Endothelial cell (in vitro differentiated cells): ENCODE results near the gene ICAM2. TPM values are rescaled to one million over a fixed set of nuclear protein-coding genes. Genes with fewer than 3 reads are reported as not detected.

Experiments
- DNase-seq: peaks from one replicate; pipeline ENCODE4 v3.0.0; 2021; ENCODE audit warnings: low spot score
- H3K27ac Mint-ChIP-seq: one replicate; pipeline ENCODE4 v1.8.0; 2021; ENCODE audit warnings: mixed read lengths, inconsistent platforms; ENCODE audit not compliant: unreplicated experiment
- H3K27me3 Mint-ChIP-seq: one replicate; pipeline ENCODE4 v1.8.0; 2021; ENCODE audit warnings: mild to moderate bottlenecking, moderate library complexity, mixed read lengths, inconsistent platforms; ENCODE audit not compliant: unreplicated experiment
- H3K36me3 Mint-ChIP-seq: one replicate; pipeline ENCODE4 v1.8.0; 2021; ENCODE audit warnings: mild to moderate bottlenecking, low read depth, mixed read lengths, inconsistent platforms; ENCODE audit not compliant: unreplicated experiment
- H3K4me1 Mint-ChIP-seq: one replicate; pipeline ENCODE4 v1.8.0; 2021; ENCODE audit warnings: mild to moderate bottlenecking, mixed read lengths, inconsistent platforms; ENCODE audit not compliant: unreplicated experiment
- H3K4me3 Mint-ChIP-seq: one replicate; pipeline ENCODE4 v1.8.0; 2021; ENCODE audit warnings: mild to moderate bottlenecking, mixed read lengths, inconsistent platforms; ENCODE audit not compliant: unreplicated experiment
- H3K9me3 Mint-ChIP-seq: one replicate; pipeline ENCODE4 v1.8.0; 2021; ENCODE audit warnings: mixed read lengths, inconsistent platforms; ENCODE audit not compliant: unreplicated experiment
- CTCF ChIP-seq: fragments of 200-600 bp; sonication (generic); IDR thresholded peaks from one replicate; pipeline ENCODE4 v1.5.0; 2021; ENCODE audit warnings: antibody characterized with exemption; ENCODE audit not compliant: unreplicated experiment
- total RNA-seq: library from RNA; stranded (reverse); fragmentation: NEBNext Ultra II Directional; extraction: Animal tissue kit (Norgen Biotek cat#: 25700); gene quantifications from one replicate; pipeline ENCODE4 v1.2.1, GENCODE V29; 2021; ENCODE audit not compliant: unreplicated experiment

ICAM2 gene
- total RNA-seq, 1 donor from 2014 or later, result 52.1 TPM

- no peak for TF ChIP-seq CTCF
- H3K9me3 Mint-ChIP-seq, result no peaks in the 10 kb centered on the region
- H3K4me1 Mint-ChIP-seq, result no peaks in the 10 kb centered on the region
- H3K4me3 Mint-ChIP-seq, result no peak overlapping the region
- peaks cover 22% of the 10 kb centered on the region for H3K36me3 Mint-ChIP-seq
- H3K27me3 Mint-ChIP-seq, result no peaks in the 10 kb centered on the region
- DNase-seq, result no peak
- H3K27ac Mint-ChIP-seq, result no peak overlapping the region
Measured at GRCh38 chr17:64038331-64039105, 18.1 kb upstream of the ICAM2 start.

GRCh38 chr17:64037802-64038201 is 17.4 kb upstream of the ICAM2 start:
- Mint-ChIP-seq H3K4me1 (no peaks in the 10 kb centered on the region), H3K36me3 (peaks cover 19% of the 10 kb centered on the region), H3K27ac (no peak overlapping the region), H3K9me3 (no peaks in the 10 kb centered on the region), H3K27me3 (no peaks in the 10 kb centered on the region), H3K4me3 (no peak overlapping the region)
- DNase-seq, result no peak
- no peak for TF ChIP-seq CTCF

DNA sequence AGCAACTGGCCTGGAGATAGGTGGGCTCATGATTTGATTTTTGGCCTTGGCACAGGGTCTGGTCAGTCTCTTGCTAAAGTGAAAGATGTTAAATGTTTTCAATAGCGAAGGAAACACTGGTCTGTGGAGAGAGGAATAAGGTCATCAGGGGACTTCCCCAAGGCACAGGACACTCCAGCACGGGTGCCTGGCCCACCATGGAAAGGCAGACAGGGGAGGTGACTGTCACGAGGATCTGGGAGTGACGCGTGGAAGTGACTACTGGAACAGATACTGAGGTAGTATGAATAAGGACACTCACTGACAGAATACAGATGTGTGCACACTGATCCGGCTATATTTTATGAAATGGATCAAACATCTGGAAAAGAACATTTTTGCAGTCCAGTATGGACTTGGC is 16.7 kb upstream of the ICAM2 start:
- TF ChIP-seq CTCF, result no peak
- Mint-ChIP-seq H3K4me1 (no peaks in the 10 kb centered on the region), H3K9me3 (no peaks in the 10 kb centered on the region), H3K27ac (no peak overlapping the region), H3K36me3 (peaks cover 19% of the 10 kb centered on the region), H3K4me3 (no peak overlapping the region), H3K27me3 (no peaks in the 10 kb centered on the region)
- DNase-seq, result no peak

GRCh38 chr17:64036198-64036922 is 15.9 kb upstream of the ICAM2 start:
- DNase-seq, result no peak
- Mint-ChIP-seq H3K9me3 (no peaks in the 10 kb centered on the region), H3K4me1 (no peaks in the 10 kb centered on the region), H3K36me3 (peaks cover 16% of the 10 kb centered on the region), H3K27me3 (no peaks in the 10 kb centered on the region), H3K27ac (no peak overlapping the region), H3K4me3 (no peak overlapping the region)
- no peak for TF ChIP-seq CTCF

DNA sequence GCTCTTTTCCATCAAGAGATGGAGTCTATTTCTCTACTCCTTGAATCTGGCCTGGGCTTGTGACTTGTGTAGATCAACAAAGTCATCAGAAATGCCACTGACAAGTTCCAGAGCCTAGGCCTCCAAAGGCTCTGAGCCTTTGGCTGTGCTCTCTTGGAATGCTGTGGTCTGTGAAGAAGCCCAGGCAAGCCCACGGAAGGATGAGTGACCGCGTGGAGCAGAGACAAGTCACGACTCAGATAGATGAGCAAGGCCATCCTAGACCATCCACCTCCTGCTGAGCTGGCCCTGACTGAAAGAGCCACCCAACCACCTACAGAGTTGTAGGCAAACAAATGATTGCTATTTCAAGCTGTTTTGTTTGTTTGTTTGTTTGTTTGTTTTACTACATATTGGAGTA is 11.6 kb upstream of the ICAM2 start:
- H3K27me3 Mint-ChIP-seq, result no peaks in the 10 kb centered on the region
- no peak overlapping the region for H3K27ac Mint-ChIP-seq
- no peak for DNase-seq
- H3K4me3 Mint-ChIP-seq, result no peak overlapping the region
- H3K36me3 Mint-ChIP-seq, result no peaks in the 10 kb centered on the region
- TF ChIP-seq CTCF, result no peak
- H3K4me1 Mint-ChIP-seq, result no peaks in the 10 kb centered on the region
- H3K9me3 Mint-ChIP-seq, result no peaks in the 10 kb centered on the region
